ENCODE data around the gene GPR15LG. TPM values are rescaled to one million over a fixed set of nuclear protein-coding genes. Genes with fewer than 3 reads are reported as not detected.

GPR15LG gene
- total RNA-seq, 1 donor from 2014 or later = 98.0 TPM

- no peaks in the 10 kb centered on the region for H3K9me3 ChIP-seq
- DNase-seq (ENCODE audit: extremely low spot score in 2 of 2) = no peak
- H3K4me1 ChIP-seq = no peaks in the 10 kb centered on the region
- intact Hi-C loops (cut with DNase I) = no loop called here
- no peaks in the 10 kb centered on the region for H3K36me3 ChIP-seq
- H3K27me3 ChIP-seq = no peaks in the 10 kb centered on the region
- no peak for TF ChIP-seq POLR2AphosphoS5 (IDR thresholded peaks at IDR 0.05; ENCODE audit: insufficient read depth in 1 of 2, low read depth in 1 of 2)
- no peak for TF ChIP-seq POLR2A (IDR thresholded peaks at IDR 0.05)
- H3K4me3 ChIP-seq = no peak overlapping the region
- no peak overlapping the region for H3K27ac ChIP-seq
Observed at GRCh38 chr10:84232376-84232775, 58.8 kb downstream of the GPR15LG start.

- intact Hi-C loops (cut with DNase I) = no loop called here
- DNase-seq (ENCODE audit: extremely low spot score in 2 of 2) = no peak
- H3K9me3 ChIP-seq = no peaks in the 10 kb centered on the region
- no peak for TF ChIP-seq POLR2AphosphoS5 (IDR thresholded peaks at IDR 0.05; ENCODE audit: insufficient read depth in 1 of 2, low read depth in 1 of 2)
- no peak for TF ChIP-seq CTCF (IDR thresholded peaks at IDR 0.05)
- no peak for TF ChIP-seq POLR2A (IDR thresholded peaks at IDR 0.05)
- no peaks in the 10 kb centered on the region for H3K4me1 ChIP-seq
- no peaks in the 10 kb centered on the region for H3K36me3 ChIP-seq
- H3K27ac ChIP-seq = no peak overlapping the region
- H3K27me3 ChIP-seq = no peaks in the 10 kb centered on the region
- no peak overlapping the region for H3K4me3 ChIP-seq
Observed at GRCh38 chr10:84233940-84234339, 60.3 kb downstream of the GPR15LG start.

GRCh38 chr10:84234479-84234878 lies 60.9 kb downstream of the GPR15LG start:
- no peaks in the 10 kb centered on the region for H3K9me3 ChIP-seq
- no peaks in the 10 kb centered on the region for H3K27me3 ChIP-seq
- intact Hi-C loops (cut with DNase I) = no loop called here
- DNase-seq (ENCODE audit: extremely low spot score in 2 of 2) = no peak
- TF ChIP-seq POLR2AphosphoS5 (IDR thresholded peaks at IDR 0.05; ENCODE audit: insufficient read depth in 1 of 2, low read depth in 1 of 2) (no peak), POLR2A (IDR thresholded peaks at IDR 0.05) (no peak), CTCF (IDR thresholded peaks at IDR 0.05) (no peak)
- H3K36me3 ChIP-seq = no peaks in the 10 kb centered on the region
- no peak overlapping the region for H3K4me3 ChIP-seq
- no peak overlapping the region for H3K27ac ChIP-seq
- no peaks in the 10 kb centered on the region for H3K4me1 ChIP-seq

Other genes with a start within 250 kb of the GPR15LG start
- 87.9 TPM for gene GHITM, start 34.3 kb upstream of the GPR15LG start, total RNA-seq
- 6.4 TPM for gene CDHR1, start 20.7 kb downstream of the GPR15LG start, total RNA-seq
- gene LRIT2, start 51.7 kb downstream of the GPR15LG start, total RNA-seq = not detected
- gene LRIT1, start 67.7 kb downstream of the GPR15LG start, total RNA-seq = not detected
- gene RGR, start 71.3 kb downstream of the GPR15LG start, total RNA-seq = not detected
- 62.1 TPM for gene CCSER2, start 154.8 kb downstream of the GPR15LG start, total RNA-seq